Measurements from ENCODE around the gene ELF5.

- no peak for TF ChIP-seq CTCF (IDR thresholded peaks at IDR 0.05)
- TF ChIP-seq POLR2A (IDR thresholded peaks at IDR 0.05): no peak
Measured at GRCh38 chr11:34495724-34496377, 17.7 kb downstream of the ELF5 start.
